GM12878 (cell line): ENCODE data around the gene SPINK4. TPM values are rescaled to one million over a fixed set of nuclear protein-coding genes. Genes with fewer than 3 reads are reported as not detected.

ENCODE experiments used
- ATF7 ChIP-seq: fragments of 450-650 bp; IDR thresholded peaks from 2 replicates; pipeline ENCODE4 v1.6.1; 2016; ENCODE audit warnings: low read depth, mild to moderate bottlenecking
- CBX5 ChIP-seq: sonication (generic); IDR thresholded peaks from 2 replicates; pipeline ENCODE4 v1.6.1; 2016; ENCODE audit warnings: low read depth, moderate library complexity, mild to moderate bottlenecking, inconsistent platforms
- polyA plus RNA-seq, 11 experiments: library from polyadenylated mRNA; depleted of rRNA in 4 of 11; unstranded in 6 of 11; stranded (reverse) in 5 of 11; fragments of >200 nt; fragmentation: Nextera tagmentation in 4 of 11; fragmentation: Illumina TruSeq in 1 of 11; extraction: Ambion mirVana in 4 of 11; extraction: Trizol in 1 of 11; gene quantifications; 1 replicate in 1 of 11; 2 replicates in 10 of 11; pipeline versions ENCODE4 v1.2.1 to v1.2.3, GENCODE V29; 2011 to 2016; ENCODE audit warnings: inconsistent platforms in 2 of 11, missing spikeins in 2 of 11, low read depth in 1 of 11
- total RNA-seq, 4 experiments: library from RNA; depleted of rRNA in 3 of 4; stranded (reverse); fragments of >200 nt in 3 of 4; fragmentation: Illumina TruSeq in 1 of 4; extraction: Trizol in 1 of 4; gene quantifications; 2 replicates each; pipeline versions ENCODE4 v1.2.1 to v1.2.3, GENCODE V29; 2013 to 2021
- TF ChIP-seq, protein P1 (sequence below): fragments of 450-650 bp; IDR thresholded peaks from 2 replicates; pipeline ENCODE4 v1.6.1; 2018; ENCODE audit warnings: borderline replicate concordance, mild to moderate bottlenecking; ENCODE audit not compliant: partially characterized antibody
- TF ChIP-seq, protein P2 (sequence below): fragments of 450-650 bp; IDR thresholded peaks from 2 replicates; pipeline ENCODE4 v1.6.1; 2017; ENCODE audit warnings: low read depth, mild to moderate bottlenecking, moderate library complexity
- TF ChIP-seq, protein P3 (sequence below): fragments of 450-650 bp; formaldehyde crosslinking; IDR thresholded peaks from 2 replicates; pipeline ENCODE4 v1.4.0; 2020; ENCODE audit warnings: mild to moderate bottlenecking, moderate library complexity

Gene SPINK4
- total and polyA plus RNA-seq, 10 of the 15 experiments (the other 5 are each of a cell fraction or from before 2014, with no cell fraction given): not detected

DNA sequence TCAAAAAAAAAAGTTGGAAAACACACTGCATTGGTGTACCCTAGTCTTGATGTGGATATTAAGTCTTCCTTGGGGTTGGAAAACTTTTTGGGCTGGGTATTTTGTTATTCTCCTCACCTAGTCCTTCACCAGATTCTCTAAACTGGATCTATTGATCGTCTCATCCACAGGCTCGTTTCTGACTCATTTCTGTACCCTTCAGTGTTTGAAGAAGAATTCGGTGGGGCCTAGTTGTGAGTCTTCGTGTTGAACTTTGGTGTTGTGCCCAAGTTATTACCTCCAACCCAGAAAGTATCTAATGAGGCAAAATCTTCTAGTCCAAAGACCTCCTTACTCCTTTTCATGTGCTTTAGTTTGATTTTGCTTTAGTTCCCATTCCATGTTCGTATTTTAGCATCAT, 51.9 kb downstream of the SPINK4 start (continued):
- TF ChIP-seq, protein P1, sequence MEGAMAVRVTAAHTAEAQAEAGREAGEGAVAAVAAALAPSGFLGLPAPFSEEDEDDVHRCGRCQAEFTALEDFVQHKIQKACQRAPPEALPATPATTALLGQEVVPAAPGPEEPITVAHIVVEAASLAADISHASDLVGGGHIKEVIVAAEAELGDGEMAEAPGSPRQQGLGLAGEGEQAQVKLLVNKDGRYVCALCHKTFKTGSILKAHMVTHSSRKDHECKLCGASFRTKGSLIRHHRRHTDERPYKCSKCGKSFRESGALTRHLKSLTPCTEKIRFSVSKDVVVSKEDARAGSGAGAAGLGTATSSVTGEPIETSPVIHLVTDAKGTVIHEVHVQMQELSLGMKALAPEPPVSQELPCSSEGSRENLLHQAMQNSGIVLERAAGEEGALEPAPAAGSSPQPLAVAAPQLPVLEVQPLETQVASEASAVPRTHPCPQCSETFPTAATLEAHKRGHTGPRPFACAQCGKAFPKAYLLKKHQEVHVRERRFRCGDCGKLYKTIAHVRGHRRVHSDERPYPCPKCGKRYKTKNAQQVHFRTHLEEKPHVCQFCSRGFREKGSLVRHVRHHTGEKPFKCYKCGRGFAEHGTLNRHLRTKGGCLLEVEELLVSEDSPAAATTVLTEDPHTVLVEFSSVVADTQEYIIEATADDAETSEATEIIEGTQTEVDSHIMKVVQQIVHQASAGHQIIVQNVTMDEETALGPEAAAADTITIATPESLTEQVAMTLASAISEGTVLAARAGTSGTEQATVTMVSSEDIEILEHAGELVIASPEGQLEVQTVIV: no peak
- TF ChIP-seq CBX5 (no peak), ATF7 (no peak)
- TF ChIP-seq, protein P2, sequence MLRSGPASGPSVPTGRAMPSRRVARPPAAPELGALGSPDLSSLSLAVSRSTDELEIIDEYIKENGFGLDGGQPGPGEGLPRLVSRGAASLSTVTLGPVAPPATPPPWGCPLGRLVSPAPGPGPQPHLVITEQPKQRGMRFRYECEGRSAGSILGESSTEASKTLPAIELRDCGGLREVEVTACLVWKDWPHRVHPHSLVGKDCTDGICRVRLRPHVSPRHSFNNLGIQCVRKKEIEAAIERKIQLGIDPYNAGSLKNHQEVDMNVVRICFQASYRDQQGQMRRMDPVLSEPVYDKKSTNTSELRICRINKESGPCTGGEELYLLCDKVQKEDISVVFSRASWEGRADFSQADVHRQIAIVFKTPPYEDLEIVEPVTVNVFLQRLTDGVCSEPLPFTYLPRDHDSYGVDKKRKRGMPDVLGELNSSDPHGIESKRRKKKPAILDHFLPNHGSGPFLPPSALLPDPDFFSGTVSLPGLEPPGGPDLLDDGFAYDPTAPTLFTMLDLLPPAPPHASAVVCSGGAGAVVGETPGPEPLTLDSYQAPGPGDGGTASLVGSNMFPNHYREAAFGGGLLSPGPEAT: no peak
- TF ChIP-seq, protein P3, sequence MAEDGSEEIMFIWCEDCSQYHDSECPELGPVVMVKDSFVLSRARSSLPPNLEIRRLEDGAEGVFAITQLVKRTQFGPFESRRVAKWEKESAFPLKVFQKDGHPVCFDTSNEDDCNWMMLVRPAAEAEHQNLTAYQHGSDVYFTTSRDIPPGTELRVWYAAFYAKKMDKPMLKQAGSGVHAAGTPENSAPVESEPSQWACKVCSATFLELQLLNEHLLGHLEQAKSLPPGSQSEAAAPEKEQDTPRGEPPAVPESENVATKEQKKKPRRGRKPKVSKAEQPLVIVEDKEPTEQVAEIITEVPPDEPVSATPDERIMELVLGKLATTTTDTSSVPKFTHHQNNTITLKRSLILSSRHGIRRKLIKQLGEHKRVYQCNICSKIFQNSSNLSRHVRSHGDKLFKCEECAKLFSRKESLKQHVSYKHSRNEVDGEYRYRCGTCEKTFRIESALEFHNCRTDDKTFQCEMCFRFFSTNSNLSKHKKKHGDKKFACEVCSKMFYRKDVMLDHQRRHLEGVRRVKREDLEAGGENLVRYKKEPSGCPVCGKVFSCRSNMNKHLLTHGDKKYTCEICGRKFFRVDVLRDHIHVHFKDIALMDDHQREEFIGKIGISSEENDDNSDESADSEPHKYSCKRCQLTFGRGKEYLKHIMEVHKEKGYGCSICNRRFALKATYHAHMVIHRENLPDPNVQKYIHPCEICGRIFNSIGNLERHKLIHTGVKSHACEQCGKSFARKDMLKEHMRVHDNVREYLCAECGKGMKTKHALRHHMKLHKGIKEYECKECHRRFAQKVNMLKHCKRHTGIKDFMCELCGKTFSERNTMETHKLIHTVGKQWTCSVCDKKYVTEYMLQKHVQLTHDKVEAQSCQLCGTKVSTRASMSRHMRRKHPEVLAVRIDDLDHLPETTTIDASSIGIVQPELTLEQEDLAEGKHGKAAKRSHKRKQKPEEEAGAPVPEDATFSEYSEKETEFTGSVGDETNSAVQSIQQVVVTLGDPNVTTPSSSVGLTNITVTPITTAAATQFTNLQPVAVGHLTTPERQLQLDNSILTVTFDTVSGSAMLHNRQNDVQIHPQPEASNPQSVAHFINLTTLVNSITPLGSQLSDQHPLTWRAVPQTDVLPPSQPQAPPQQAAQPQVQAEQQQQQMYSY (CRISPR knock-in tag): no peak
